Activated CD8-positive, alpha-beta memory T cell treated with anti-CD3 and anti-CD28 coated beads, Interleukin-2, amount 10 ng/mL, durations not matched to agents 7 days and 5 days (primary cell): ENCODE measurements around the gene SGPL1. TPM values are rescaled to one million over a fixed set of nuclear protein-coding genes. Genes with fewer than 3 reads are reported as not detected.
A peak's percentile ranks its signal among the peaks of the same experiment; 100 is the strongest.

Source experiments
- ATAC-seq: fragments of 150-1000 bp; cut with Tn5 transposase; one replicate; pipeline ENCODE4 v1.10.0; 2021; ENCODE audit warnings: moderate library complexity
- CTCF ChIA-PET: fragments of 350-600 bp; sonication (Branson Sonifier 250); formaldehyde crosslinking; loops from one replicate; lab custom pipeline; 2021; ENCODE audit warnings: antibody characterized with exemption; lab: Charles Lee
- DNase-seq: peaks from one replicate; pipeline ENCODE4 v3.0.0-alpha.2; 2020
- H3K27ac Mint-ChIP-seq: one replicate; pipeline ENCODE4 v1.8.0; 2021; ENCODE audit warnings: mild to moderate bottlenecking, mixed read lengths
- H3K27me3 Mint-ChIP-seq: one replicate; pipeline ENCODE4 v1.8.0; 2021; ENCODE audit warnings: mixed read lengths
- H3K36me3 Mint-ChIP-seq: one replicate; pipeline ENCODE4 v1.8.0; 2021; ENCODE audit warnings: mild to moderate bottlenecking, mixed read lengths
- H3K4me1 Mint-ChIP-seq: one replicate; pipeline ENCODE4 v1.8.0; 2021; ENCODE audit warnings: mixed read lengths
- H3K4me3 Mint-ChIP-seq: one replicate; pipeline ENCODE4 v1.8.0; 2021; ENCODE audit warnings: mild to moderate bottlenecking, moderate library complexity, mixed read lengths
- H3K9me3 Mint-ChIP-seq: one replicate; pipeline ENCODE4 v1.8.0; 2022; ENCODE audit warnings: low read depth, mixed read lengths
- total RNA-seq, 2 experiments: library from RNA; stranded (reverse); gene quantifications; one replicate each; pipeline ENCODE4 v1.2.3, GENCODE V29; 2021

SGPL1 gene
- total RNA-seq, 2 experiments from 2014 or later: 22.5 to 29.3 TPM

DNA sequence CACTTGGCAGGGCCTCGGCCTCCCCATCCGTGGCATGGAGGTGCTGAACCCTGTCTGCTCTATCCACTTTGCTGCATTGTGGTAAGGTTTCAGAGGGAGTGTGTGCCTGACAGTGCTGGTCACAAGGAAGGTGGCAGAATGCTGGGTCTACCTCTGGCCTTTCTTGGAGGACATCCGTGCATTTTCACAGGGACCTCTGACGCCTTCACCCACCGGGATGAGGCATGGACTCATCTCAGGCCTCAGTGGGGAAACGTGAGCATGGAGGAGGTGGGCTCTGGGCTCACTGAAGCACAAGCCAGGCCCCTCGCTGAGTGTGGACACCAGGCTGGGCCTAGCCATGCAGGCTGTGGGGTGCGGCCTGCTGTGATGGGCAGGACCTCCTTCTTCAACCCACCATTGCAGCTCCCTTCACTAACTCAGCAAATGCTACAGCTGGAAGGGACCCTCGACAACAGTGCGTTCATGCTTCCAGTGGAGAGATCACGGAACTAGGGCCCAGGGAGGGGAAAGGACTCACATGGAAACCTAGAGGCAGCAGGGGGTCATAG lies 39.2 kb upstream of the SGPL1 start:
- CTCF ChIA-PET: no interaction called here

DNA sequence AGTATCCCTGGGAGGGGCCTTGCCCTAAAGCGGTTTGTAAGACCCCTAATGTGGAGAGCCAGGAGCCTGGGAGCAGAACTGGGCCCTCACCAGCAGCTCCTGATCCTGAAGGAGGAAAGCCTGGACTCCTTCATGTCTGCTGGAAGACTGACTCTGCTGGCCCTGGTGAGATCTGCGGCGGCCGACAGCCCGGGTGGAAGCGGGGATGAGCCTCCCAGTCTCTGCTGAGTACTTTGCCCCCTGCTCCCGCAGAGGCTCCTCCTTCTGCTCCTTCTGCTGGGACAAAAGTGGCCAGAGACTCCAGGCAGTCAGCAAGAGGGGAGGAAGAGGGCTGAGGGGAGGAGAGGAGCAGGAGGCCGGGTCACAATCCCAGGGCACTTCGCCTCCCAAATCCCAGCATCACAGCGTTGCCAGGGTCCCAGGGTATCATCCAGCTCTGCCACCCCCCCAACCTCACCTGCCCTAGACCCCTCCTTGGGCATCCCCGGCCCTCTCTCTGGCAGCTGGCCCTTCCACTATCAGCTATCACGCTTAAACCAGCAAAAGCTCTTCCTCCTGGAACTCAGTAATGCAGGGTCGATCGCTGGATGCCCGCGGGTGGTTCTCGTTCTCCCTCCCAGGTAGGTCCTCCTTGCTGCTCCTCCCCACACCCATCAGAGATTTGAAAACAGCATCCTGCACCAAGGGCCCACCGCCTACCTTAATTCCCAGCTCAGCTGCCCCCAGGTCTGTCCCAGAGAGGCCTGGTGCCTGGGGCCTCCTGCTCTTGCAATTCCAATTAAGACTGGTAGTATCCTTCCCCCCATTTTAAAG lies 38.5 kb upstream of the SGPL1 start:
- Mint-ChIP-seq H3K4me1 (no peaks in the 10 kb centered on the region), H3K4me3 (no peak overlapping the region), H3K9me3 (no peaks in the 10 kb centered on the region), H3K36me3 (no peaks in the 10 kb centered on the region), H3K27me3 (no peaks in the 10 kb centered on the region), H3K27ac (no peak overlapping the region)
- peak; percentile 31 for DNase-seq
- no peak for ATAC-seq
- CTCF ChIA-PET: no interaction called here

More for the DNA sequence above, 39.2 kb upstream of the SGPL1 start:
- Mint-ChIP-seq H3K27me3 (no peaks in the 10 kb centered on the region), H3K4me3 (no peak overlapping the region), H3K27ac (no peak overlapping the region), H3K9me3 (no peaks in the 10 kb centered on the region), H3K36me3 (no peaks in the 10 kb centered on the region), H3K4me1 (no peaks in the 10 kb centered on the region)
- ATAC-seq (no peak), DNase-seq (peak; percentile 33)

DNA sequence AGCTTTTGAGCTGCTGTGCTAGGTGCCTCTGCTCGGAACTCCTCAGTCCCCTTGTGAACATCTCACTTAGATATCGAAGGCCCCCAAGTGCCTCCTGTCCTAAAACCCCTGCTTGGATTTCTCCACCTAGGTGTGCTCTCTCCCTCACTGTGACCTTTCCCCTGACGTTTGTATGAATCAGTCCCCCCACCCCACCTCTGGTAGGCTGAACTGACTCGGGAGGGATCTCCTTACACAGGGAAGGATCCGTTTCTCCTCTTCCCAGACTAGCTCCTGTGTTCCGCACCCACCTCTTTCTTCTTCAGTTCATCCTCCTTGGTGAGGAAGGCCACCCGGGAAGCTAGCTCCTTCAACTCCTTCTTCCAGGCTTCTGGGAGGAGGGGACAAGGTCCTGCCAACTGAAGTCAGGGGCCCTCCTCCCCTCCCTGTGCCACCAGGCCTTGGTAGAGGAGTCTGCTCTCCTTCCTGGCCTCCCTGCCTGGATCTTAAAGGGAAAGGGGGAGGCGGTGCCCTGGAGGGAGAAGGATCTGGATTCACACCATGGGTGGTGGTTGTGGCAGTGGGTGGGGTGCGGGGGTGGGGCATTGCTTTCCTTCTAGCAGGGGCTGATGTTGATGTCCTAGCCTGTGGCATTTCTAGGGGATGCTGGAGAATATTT lies 37.4 kb upstream of the SGPL1 start:
- no peaks in the 10 kb centered on the region for H3K36me3 Mint-ChIP-seq
- CTCF ChIA-PET: no interaction called here

DNA sequence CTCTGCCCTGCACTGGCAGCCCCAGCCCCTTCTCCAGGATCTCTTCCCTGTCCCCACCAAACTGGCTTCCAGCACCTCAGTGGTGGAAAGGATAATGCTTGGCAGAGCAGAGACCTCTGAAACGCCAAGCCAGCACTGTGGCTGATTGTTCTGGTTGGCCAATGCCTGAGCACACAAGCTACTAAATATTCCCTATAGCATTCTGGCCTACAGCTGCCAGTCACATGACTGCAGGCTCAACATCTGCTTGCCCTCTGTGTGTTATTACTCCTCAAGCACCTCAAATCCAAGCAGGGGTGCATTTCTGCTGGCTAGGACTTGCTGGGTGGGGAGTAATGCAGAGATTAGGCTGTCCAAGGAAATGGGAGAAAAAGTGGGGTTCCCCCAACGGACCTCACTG lies 36.7 kb upstream of the SGPL1 start:
- no peaks in the 10 kb centered on the region for H3K36me3 Mint-ChIP-seq
- DNase-seq (no peak), ATAC-seq (no peak)
- no peak overlapping the region for H3K27ac Mint-ChIP-seq
- no peaks in the 10 kb centered on the region for H3K9me3 Mint-ChIP-seq
- CTCF ChIA-PET: no interaction called here
- H3K27me3 Mint-ChIP-seq: peaks cover 3% of the 10 kb centered on the region
- H3K4me1 Mint-ChIP-seq: no peaks in the 10 kb centered on the region
- H3K4me3 Mint-ChIP-seq: no peak overlapping the region

More for the DNA sequence above, 37.4 kb upstream of the SGPL1 start:
- ATAC-seq (no peak), DNase-seq (peak; percentile 37)
- no peaks in the 10 kb centered on the region for H3K4me1 Mint-ChIP-seq
- no peak overlapping the region for H3K27ac Mint-ChIP-seq
- H3K27me3 Mint-ChIP-seq: peaks cover 3% of the 10 kb centered on the region
- no peaks in the 10 kb centered on the region for H3K9me3 Mint-ChIP-seq
- H3K4me3 Mint-ChIP-seq: no peak overlapping the region

DNA sequence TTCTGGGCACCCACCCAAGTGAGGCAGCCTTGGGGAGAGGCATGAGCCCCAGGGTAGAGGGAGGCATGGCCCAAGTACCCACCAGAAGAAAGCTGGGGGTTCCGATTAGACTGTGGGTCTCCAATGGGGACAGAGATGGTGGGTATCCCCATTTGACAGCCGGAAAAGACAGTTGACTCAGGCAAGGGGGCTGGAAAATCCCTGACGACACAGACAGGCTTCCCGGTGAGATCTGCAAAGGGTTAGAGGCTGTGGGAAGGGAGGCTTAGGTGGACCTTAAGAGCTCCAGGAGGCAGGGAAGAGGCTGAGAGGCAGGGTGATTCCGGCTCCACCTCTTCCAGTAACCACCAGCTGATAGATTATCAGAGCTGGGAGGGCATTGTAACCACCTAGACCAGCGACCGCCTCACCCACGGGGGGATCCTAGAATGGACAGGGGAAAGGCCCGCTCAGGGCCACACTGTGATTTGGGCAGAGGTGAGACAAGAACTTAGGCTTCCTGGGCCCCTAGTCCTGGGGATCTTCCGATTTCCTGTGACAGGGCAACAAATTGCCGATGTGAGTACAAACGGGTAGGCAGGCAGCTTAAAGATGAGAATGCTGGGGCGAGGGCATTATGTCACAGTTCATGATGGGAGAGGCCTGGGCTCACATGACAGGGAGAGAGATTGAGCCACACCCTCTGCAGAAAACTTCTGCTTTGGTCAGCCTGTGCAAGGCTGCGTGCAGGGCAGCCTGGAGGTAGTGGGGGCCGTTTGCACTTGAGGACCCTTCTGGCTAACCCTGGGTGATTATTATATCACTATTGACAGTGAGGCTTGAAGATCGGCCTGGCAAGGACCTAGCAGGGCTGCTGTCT lies 36.0 kb upstream of the SGPL1 start:
- DNase-seq: no peak
- peaks cover 2% of the 10 kb centered on the region for H3K4me1 Mint-ChIP-seq
- no peaks in the 10 kb centered on the region for H3K9me3 Mint-ChIP-seq
- H3K36me3 Mint-ChIP-seq: no peaks in the 10 kb centered on the region
- CTCF ChIA-PET: no interaction called here
- no peak overlapping the region for H3K4me3 Mint-ChIP-seq
- no peak for ATAC-seq
- peaks cover 3% of the 10 kb centered on the region for H3K27me3 Mint-ChIP-seq
- H3K27ac Mint-ChIP-seq: no peak overlapping the region

DNA sequence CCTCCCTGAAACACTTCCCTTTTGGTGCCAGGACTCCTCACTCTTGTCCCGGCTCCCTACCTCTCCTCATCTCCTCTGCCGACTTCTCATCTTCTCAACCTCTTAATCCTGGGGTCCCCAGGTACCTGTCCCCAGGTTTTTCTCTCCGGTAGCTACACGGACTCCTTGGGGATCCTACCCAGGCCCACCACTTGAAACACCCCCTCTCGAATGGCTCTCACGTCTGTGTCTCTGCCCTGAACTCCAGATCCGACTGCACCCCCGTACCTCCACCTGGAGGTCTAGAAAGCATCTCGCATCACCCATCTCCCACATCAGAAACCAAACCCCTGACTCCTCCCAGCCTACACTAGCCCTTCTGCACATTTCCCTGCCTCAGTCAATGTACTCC lies 35.4 kb upstream of the SGPL1 start:
- Mint-ChIP-seq H3K4me3 (no peak overlapping the region), H3K9me3 (no peaks in the 10 kb centered on the region), H3K27ac (no peak overlapping the region), H3K27me3 (peaks cover 3% of the 10 kb centered on the region), H3K4me1 (peaks cover 7% of the 10 kb centered on the region), H3K36me3 (no peaks in the 10 kb centered on the region)
- CTCF ChIA-PET: no interaction called here
- DNase-seq: no peak
- no peak for ATAC-seq

DNA sequence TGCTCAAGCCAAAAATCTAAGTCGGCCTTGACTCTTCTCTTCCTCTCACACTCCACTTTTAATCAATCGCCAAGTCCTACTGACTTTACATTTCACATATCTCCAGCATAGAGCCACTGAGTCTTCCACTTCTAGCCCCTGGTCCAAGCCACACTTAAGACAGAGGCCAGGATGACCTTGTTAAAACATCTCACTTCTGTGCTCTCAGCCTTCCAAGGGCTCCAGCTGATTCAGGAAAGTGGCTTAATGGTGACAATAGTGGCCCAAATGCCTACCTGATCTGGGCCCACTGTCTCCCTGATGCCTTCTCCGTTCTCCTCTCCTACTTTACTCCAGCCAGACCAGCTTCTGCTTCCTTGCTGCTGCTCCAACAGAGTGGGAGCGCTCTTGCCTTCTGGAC lies 35.0 kb upstream of the SGPL1 start:
- Mint-ChIP-seq H3K27ac (no peak overlapping the region), H3K4me1 (peaks cover 10% of the 10 kb centered on the region), H3K27me3 (peaks cover 3% of the 10 kb centered on the region), H3K9me3 (no peaks in the 10 kb centered on the region), H3K4me3 (no peak overlapping the region), H3K36me3 (no peaks in the 10 kb centered on the region)
- DNase-seq: no peak
- no peak for ATAC-seq
- CTCF ChIA-PET: no interaction called here

DNA sequence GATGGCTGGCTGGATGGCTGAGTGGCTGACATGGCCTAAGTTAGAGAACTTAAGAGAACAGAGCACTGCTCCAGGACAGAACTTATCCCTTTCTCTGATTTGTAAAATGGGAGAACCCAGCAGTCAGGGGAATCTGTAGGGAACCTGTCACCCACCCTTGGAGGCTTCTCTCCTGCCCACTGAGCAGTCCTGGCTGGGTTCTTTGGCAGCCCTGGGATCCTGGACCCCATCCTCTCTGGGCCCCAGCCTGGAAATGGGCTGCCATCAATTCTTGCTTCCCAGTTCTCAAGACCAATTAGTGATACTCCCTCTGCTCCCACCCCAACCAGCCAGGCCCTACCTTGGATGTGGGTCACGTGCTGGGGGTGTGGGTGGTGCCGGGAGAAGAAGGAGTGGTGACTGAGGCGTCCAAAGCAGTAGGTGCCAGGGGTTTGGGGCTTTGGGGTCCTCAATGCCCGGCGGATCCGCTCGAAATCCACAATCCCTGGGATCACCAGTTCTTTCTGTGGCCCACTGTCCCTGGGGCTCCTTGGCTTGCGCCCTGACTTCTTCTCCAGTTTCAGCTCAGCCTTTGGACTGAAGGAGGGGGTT lies 34.2 kb upstream of the SGPL1 start:
- H3K9me3 Mint-ChIP-seq: no peaks in the 10 kb centered on the region
- H3K4me1 Mint-ChIP-seq: peaks cover 17% of the 10 kb centered on the region
- peaks cover 3% of the 10 kb centered on the region for H3K27me3 Mint-ChIP-seq
- CTCF ChIA-PET: interaction anchor here (1.4 kb wide), 1 partner anchor 223 kb away, joined by 3 read pairs; no protein-coding TSS in a partner anchor
- no peak for DNase-seq
- ATAC-seq: no peak
- H3K4me3 Mint-ChIP-seq: no peak overlapping the region
- no peaks in the 10 kb centered on the region for H3K36me3 Mint-ChIP-seq
- H3K27ac Mint-ChIP-seq: no peak overlapping the region

DNA sequence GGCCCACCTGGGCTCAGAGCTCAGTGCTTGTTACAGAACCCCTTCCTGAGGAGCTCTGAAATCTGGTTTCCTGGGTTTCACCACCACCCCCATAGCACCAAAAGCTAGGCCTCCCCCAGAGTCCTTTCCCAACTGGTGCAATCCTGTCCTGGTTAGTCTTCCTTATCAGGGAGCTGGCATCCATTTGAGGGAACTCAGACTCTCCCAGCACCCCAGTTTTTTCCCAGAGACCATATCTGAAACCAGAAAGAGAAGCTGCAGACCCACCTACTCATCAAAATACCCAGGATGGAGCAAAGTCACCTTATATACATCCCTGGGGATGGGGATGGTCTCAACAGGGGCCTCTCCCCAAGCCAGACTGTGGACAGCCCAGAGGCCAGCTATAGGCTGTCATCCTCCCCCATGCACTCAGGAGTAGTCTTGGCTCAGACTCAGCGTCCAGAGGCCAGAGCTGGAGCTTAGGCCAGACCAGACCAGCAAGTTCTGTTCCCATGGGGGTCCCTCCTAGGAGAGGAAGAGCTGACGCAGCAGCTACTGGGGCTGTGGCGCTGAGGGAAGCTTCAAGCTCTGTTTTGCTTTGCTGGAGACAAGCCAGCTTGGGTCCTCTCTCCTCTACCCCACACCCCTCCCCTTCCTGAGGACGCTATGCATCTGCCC lies 33.5 kb upstream of the SGPL1 start:
- H3K9me3 Mint-ChIP-seq: no peaks in the 10 kb centered on the region
- peaks cover 3% of the 10 kb centered on the region for H3K27me3 Mint-ChIP-seq
- H3K4me3 Mint-ChIP-seq: no peak overlapping the region
- peaks cover 23% of the 10 kb centered on the region for H3K4me1 Mint-ChIP-seq
- DNase-seq (no peak), ATAC-seq (no peak)
- H3K36me3 Mint-ChIP-seq: no peaks in the 10 kb centered on the region
- CTCF ChIA-PET: interaction anchor here (0.5 to 1.4 kb wide), 2 partner anchors 223 to 877 kb away, joined by 3 read pairs; no protein-coding TSS in a partner anchor
- no peak overlapping the region for H3K27ac Mint-ChIP-seq

DNA sequence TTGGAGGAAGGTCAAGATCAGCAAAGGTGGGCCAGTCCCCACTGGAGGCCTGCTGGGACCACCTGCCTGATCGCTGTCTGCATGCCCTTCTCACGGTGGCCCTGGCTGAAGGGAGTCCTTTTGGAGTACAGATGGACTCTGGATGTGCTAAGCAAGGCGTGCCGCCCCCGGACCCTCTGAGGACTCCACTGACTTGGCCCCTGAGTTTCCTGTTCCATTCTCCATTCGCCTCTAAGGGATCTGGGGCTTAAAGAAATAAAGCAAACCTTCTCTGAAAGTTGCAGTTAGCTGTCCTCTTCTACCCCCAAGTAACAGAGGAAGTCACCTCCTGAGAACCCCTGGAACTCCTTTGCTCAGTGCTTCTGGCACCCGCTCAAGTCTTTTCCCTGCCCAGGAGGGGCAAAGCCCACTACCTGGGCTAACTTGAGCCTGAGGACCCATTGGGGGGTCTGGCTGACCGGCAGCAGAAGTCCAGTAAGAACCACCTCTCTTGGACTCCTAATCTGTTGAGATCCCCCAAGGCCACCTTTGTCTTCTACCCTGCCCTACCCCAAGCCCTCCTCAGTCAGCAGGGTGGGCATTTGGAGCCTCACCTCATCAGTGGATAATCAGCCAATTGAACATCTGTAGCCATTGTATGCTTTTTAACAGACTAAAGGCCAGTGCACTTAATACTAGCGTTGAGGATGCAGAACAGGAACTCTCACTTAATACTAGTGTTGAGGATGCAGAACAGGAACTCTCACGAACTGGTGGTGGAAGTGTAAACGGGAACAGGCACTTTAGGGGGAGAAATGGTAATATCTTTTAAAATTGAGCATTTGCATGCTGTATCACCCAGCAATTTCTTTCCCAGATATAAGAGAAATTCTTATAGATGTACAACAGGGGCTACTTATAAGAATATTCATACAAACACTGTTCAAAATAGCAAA lies 32.7 kb upstream of the SGPL1 start:
- Mint-ChIP-seq H3K4me1 (peaks cover 25% of the 10 kb centered on the region), H3K9me3 (no peaks in the 10 kb centered on the region), H3K36me3 (no peaks in the 10 kb centered on the region), H3K4me3 (no peak overlapping the region), H3K27me3 (peaks cover 3% of the 10 kb centered on the region), H3K27ac (no peak overlapping the region)
- CTCF ChIA-PET: no interaction called here
- ATAC-seq (no peak), DNase-seq (no peak)

DNA sequence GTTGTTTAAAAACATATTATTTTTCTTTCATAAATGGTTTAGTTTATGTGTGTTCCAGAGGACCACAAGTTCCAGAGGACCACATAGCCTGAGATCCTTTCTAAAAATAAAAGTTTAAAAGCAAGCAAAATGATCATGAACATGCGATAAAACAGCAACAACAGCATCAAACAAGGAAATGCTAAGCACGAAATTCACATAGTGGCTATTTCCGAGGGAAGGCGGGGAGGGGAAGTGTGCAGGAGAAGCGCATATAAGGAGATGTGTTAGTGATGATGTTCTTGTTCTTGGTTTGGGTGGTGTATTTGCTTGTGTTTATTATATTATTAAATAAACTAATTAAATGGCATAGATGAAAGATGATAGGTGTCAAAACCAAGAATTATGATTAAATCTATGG lies 31.7 kb upstream of the SGPL1 start:
- peaks cover 25% of the 10 kb centered on the region for H3K4me1 Mint-ChIP-seq
- DNase-seq: no peak
- no peaks in the 10 kb centered on the region for H3K36me3 Mint-ChIP-seq
- no peak for ATAC-seq
- H3K27ac Mint-ChIP-seq: no peak overlapping the region
- CTCF ChIA-PET: no interaction called here
- no peaks in the 10 kb centered on the region for H3K9me3 Mint-ChIP-seq
- H3K4me3 Mint-ChIP-seq: no peak overlapping the region
- H3K27me3 Mint-ChIP-seq: peaks cover 13% of the 10 kb centered on the region

DNA sequence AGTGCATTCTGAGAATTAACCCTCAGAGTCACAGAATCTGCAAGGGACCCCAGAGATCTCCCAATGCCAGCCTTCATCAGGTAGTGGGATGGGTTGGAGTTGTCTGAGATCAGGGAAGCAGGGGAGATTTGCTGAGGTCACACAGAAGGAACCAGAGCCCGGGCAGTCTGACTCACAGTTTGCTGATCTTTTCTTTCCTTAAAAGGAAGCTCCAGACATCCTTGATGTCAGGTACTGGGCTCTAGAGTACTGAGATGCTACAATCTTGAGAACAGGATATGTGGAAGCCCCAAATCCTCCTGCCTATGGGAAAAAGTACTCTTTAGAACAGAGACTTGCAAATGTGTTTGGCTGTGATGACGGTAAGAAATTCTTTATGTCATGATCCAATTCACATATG lies 31.3 kb upstream of the SGPL1 start:
- peaks cover 25% of the 10 kb centered on the region for H3K4me1 Mint-ChIP-seq
- H3K4me3 Mint-ChIP-seq: no peak overlapping the region
- CTCF ChIA-PET: no interaction called here
- DNase-seq: no peak
- H3K36me3 Mint-ChIP-seq: no peaks in the 10 kb centered on the region
- ATAC-seq: no peak
- no peaks in the 10 kb centered on the region for H3K9me3 Mint-ChIP-seq
- no peak overlapping the region for H3K27ac Mint-ChIP-seq
- peaks cover 14% of the 10 kb centered on the region for H3K27me3 Mint-ChIP-seq
